Measurements from ENCODE around the gene ILF3.
"Not testable (repeated sequence)": the region's sequence is repeated elsewhere in the genome, so short reads cannot be mapped to it uniquely, and the experiment has no call there.

ILF3 gene

DNA sequence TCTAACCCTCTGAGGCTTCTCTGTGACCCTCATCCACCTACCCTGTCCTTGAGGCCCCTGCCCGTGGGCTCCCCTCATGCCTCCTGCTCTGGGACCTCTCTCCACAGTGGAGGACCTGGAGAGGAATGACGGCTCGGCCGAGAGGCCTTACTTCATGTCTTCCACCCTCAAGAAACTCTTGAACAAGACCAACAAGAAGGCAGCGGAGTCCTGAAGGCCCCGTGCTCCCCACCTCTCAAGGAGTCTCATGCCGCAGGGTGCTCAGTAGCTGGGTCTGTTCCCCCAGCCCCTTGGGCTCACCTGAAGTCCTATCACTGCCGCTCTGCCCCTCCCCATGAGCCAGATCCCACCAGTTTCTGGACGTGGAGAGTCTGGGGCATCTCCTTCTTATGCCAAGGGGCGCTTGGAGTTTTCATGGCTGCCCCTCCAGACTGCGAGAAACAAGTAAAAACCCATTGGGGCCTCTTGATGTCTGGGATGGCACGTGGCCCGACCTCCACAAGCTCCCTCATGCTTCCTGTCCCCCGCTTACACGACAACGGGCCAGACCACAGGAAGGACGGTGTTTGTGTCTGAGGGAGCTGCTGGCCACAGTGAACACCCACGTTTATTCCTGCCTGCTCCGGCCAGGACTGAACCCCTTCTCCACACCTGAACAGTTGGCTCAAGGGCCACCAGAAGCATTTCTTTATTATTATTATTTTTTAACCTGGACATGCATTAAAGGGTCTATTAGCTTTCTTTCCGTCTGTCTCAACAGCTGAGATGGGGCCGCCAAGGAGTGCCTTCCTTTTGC, 10.8 kb upstream of the ILF3 start:
- no peak for DNase-seq

DNA sequence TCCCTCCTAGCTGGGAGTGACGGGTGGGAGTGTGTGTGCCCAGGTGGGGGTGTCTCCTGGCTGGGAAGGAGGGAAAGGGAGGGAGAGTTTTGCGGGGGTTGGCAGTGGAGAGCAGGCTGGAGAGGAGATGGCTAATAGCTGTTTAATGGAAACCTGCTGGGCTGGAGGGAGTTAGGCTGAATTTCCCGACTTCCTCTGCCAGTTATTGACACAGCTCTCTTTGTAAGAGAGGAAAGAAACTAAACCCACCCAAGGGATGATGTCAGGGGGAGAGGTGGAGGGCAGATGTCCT, 10.2 kb upstream of the ILF3 start:
- no peak for DNase-seq

DNA sequence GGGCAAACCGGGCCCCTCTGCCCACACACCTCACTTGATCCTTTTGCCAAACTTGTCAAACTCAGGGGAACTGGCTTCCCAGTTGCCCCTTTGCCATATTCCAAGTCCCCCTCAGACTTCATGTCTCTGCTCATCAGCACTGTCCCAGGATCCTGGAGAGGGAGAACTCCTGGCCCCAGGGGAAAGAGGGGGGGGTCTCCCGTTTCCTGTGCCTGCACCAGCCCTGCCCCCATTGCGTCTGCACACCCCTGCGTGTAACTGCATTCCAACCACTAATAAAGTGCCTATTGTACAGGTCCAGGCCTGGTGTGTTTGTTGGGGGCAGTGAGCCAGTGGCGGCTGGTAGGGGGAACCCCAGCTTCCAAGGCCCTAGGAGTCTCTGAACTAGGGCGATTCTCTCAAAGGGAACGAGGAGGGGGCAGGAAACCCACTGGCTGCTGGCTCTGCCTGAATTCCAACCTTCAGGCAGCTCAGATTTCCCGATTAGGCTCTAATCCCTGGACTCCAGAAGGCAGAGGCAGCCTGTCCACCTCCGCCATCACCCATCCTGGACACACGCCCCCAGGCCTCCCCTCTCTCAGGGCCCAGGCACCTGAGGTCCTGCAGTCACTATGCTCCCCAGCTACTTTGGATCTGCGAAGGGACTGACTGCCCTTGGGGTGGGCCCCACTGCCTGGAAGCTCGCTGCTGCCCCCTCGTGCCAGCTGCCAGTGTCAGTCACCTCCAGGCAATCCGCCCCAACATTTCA, 9.7 kb upstream of the ILF3 start:
- DNase-seq = peak; percentile 71

DNA sequence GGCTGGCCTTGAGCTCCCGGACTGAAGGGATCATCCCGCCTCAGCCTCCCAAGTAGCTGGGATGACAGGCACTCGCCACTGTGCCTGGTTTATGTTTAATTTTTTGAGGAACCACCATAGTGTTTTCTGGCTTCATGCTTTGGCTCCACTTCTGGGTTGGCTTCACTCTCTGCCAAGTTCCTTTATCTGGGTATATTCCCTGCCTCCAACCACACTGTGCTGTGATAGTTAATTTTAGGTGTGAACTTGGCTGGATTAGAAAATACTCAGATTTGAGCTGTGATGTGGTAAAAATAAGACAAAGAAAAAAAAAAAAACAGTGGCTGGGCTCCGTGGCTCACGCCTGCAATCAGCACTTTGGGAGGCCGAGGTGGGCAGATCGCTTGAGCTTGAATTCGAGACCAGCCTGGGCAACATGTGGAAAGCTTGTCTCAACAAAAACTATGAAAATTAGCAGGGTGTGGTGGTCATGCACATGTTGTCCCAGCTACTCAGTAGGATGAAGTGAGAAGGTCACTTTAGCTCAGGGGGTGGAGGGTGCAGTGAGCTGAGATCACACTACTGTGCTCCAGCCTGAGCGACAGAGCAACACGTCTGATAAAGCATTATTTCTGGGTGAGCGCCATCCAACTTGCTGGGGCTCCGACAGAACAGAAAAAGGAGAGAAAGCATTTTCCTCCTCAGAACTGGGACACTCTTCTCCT, 7.5 kb upstream of the ILF3 start:
- no peak for DNase-seq

DNA sequence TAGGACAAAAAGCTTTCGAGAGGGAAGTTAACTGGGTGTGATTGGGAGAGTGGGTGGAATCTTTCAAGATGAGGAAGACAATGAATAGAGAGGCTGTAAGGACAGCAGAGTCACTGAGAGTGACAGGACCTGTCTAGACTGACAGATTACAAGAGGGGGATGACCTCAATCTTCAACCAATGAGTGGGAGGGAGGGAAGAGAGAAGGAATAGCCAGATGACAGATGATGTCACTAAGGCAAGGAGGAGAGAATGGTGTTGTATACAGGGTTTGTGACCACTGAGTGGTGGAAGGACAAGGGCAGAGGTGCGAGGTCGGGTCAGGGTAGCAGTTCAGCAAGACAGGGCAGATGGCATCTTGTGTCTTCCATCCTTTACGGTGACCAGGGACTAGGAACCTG, 5.8 kb upstream of the ILF3 start:
- no peak for DNase-seq

DNA sequence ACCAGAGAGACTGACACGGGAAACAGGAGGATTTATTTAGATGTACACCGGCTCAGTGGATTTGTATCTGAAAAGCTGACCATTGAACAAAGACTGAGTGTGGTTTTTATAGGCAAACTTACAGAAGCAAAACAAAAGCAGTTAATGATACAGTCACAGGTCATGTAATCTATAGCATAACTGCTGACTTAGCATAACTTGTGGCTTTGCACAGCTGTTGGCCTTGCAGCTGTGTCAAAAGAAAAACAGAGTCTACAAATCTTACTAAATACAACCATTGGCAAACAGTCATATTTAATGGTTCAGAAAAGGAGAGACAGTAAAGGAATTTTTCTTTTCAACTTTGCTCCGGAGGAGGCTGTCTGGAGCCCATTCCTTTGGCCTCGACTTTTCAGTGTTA, 2.3 kb upstream of the ILF3 start:
- DNase-seq = no peak

DNA sequence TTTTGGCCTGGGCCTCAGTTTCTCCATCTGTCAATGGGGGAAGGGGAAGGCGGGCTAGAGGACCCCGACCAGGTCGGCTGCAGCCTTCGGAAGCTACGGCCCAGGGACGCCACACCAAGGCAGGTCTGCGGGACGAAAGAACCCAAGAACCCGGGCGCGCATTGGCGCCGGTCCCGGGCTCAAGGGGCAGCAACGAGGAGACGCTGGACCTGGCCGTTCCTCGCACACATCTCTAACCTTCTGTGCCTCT, 739 bp upstream of the ILF3 start:
- no peak for DNase-seq

DNA sequence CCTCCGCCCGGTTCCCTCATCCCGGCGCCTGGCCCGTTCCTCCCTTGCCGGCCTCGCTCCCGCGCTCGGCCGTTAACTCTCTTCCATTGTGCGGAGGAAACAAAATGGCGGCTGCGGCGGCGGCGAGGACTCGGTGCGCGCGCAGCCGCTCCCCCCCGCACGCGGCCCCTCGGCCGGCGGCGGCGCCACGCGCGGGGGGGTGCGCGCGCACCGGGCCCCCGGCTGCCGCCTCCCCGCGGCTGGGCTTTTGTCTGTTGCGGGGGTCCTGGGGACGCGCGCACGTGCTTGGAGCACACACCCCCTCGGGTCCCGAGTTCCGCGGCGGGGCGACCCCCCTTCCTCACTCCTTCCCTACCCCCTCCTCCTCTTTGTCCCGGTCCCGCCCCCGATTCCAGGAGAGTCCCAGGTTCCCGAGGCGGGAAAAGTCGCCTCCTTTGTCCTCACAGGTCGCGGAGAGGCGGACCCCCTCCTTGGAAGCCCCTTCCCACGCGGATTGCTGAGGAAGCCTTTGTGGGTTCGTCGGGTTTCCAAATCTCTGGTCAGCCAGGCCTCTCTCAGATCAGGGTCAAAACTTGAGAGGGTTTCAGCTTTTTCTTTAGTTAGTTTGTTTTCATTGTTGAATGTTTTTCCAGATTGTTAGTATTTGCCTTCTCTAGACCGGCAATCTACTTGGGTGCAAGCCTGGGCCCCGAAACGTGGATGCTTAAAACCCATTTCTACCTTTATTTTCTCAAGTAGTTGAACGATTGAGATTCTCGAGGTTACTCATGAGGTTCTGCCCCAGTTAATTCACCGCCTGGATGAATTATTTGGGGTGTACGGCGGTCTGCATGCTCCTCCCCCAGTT, 687 bp downstream of the ILF3 start:
- peak; percentile 61 for DNase-seq

DNA sequence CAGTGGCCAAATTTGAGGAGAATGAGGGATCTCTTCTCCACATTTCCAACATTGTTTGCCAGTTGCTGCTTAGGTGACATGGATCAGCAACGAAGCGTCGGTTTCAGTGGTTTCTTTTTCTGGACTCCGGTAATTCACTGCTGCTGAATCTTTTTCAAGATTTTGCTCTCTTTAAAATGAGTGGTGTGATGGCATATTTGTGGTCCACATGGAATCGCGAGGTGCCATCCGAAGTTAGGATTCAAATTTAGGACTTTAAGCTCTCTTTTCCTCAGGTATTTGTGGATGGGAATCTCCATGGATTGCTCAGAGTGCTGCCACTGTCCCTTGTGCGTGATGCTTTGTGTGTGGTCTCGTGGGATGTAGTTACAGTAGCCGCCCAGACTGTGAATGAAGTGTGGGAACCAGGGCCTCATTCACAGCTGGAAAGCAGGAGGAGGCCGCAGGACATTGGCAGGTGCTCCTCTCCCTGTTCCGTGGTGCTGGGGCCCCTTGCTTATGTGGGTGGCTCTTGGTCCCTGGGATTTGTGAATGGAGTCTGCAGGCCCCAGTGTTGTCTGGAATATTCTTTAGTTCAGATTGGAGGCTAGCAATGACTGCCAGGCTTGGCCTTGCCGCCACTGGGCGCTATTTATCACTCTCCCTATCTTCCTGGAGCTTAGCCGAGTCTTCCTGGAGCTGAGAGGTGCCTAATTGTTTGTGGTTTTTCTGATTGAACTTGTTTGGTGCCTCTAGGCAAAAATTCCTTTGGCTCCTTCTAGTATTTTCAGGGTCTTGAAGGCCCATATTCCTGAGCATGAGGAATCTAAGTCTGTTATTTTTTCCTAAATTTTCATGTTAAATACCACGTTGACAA, 1.5 kb downstream of the ILF3 start:
- no peak for DNase-seq

DNA sequence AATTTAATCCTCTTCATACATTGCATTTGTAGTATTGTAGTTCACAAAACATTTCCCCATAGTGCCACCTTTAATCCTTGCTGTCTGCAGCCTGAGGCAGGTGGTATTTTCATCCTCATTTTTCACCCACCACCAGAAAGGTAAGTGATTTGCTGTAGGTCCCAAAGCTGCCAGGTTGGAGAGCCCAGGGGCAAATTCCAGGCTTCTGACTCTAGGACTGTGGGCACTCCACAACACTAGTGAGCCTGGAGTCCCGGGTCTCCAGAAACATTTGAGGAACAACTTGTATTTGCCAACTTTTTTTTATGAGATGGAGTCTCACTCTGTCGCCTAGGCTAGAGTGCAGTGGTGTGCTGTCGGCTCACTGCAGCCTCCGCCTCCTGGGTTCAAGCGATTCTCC, 6.2 kb downstream of the ILF3 start:
- no peak for DNase-seq

DNA sequence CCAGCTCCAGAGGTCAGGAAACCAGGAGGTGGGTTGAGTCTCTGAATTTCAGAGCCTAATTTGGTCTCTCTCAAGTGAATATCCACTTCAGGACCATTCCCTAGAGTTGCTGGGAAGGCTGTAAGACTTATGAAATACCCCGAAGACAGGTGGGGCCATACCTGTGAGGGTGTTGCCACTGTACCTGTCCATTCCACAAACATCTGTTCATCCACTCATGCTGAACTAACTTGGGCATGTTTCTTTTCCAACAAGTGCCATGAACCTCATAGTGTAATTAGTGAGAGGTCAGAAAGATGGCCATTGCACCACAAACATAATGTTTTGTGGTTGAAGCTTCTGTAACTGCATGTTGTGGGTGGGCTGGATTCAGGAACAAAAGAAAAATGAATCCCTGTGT, 7.8 kb downstream of the ILF3 start:
- DNase-seq = no peak

DNA sequence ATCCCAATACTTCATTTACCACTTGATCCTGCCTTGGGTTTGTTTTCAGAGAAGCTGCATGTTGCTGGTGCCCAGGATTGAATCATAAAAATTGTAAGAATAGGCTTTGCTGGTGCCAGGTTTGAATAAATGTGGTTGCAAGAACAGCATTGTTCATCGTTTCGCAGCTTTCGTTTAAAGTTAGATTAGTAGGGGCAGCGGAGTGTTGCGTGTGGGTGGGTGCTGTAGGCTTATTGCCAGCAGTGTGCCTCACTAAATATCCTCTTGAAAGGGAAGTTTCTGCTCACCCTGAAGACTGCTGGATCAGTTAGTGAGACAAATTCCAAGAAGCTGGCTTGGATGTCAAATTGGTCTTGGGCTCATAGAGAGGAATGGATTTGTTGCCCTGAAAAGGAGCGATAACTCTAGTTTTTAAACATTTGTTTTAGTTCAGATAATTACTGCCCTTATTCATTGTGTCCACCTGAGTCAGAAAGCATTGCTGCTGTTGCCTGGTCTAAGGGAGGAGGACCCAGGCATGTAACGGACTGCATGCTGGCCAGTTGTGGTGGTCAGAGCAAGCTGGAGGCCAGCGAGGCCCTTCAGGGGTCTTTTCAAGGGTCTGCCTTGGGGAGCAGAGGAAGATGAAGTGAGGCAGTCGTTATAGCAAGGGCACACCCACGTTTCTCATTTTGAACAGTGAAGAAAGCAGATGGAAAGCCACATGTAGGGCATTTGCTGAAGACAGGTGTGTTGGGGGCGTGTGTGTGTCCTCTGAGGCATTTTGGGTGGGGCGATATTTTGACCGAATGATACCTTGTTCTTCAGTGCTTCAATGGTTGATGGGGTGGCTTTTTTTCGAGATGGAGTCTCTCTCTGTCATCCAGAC, 8.5 kb downstream of the ILF3 start:
- DNase-seq = no peak

DNA sequence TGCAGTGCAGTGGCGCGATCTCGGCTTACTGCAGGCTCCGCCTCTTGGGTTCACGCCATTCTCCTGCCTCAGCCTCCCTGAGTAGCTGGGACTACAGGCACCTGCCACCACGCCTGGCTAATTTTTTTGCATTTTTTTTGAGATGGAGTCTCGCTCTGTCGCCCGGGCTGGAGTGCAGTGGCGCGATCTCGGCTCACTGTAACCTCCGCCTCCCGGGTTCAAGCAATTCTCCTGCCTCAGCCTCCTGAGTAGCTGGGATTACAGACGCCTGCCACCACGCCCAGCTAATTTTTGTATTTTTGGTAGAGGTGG, 9.1 kb downstream of the ILF3 start:
- not testable (repeated sequence) for DNase-seq

DNA sequence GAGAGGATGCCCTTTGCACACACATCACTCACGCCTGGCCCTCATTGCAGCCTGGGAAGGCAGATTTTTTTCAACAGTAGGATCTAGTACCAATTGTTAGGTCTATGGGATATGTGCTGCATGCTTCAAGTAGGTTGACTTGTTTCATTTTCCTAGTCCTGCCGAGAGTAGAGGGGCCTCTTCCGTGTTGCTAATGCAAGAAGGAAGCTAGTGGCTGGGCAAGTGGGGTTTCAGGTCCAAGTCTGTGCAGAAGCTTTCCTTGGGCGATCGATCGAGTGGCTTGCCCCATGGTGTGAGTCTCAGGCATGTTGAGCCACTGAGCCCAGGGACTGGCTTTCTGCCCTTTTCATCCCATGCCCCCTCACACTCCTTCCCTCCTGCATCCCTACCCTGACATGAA, 13.7 kb downstream of the ILF3 start:
- no peak for DNase-seq

DNA sequence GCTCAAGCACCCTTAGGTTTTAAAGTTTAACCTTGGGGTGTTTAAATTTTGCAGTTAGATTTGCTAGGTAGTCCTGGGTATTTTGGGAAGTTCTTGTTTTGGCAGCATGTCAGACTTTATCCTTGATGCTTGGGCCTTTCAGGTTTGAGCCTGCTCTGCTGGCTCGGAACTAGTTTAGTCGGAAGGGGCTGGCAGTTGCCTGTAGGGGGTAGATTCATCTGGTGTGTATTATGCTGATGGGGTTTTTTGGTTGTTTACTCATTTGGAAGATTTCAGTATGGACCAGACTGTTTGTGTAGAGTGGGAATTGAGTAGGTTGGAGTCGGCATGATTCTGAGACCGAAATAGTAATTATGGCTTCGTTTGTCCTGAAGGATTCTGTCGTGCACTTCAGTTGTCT, 15.1 kb downstream of the ILF3 start:
- DNase-seq = no peak

DNA sequence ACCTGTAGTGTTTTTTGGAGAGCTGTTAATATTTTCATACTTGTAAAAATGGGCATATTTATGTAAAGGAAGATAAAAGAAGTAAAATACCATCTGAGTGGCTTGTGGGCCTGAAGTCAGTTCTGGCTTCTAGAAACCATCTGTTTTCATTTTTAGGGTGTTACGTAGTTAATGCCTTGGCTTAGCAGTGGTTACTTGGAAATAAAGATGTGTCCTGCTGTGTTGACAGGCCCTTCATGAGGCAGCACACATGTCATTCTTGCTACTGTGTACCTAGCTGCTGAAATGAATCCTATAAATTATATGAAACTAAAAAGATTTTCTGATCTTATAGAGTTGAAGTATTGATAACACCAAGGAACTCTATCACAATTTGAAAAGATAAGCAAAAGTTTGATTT, 16.0 kb downstream of the ILF3 start:
- DNase-seq = no peak

DNA sequence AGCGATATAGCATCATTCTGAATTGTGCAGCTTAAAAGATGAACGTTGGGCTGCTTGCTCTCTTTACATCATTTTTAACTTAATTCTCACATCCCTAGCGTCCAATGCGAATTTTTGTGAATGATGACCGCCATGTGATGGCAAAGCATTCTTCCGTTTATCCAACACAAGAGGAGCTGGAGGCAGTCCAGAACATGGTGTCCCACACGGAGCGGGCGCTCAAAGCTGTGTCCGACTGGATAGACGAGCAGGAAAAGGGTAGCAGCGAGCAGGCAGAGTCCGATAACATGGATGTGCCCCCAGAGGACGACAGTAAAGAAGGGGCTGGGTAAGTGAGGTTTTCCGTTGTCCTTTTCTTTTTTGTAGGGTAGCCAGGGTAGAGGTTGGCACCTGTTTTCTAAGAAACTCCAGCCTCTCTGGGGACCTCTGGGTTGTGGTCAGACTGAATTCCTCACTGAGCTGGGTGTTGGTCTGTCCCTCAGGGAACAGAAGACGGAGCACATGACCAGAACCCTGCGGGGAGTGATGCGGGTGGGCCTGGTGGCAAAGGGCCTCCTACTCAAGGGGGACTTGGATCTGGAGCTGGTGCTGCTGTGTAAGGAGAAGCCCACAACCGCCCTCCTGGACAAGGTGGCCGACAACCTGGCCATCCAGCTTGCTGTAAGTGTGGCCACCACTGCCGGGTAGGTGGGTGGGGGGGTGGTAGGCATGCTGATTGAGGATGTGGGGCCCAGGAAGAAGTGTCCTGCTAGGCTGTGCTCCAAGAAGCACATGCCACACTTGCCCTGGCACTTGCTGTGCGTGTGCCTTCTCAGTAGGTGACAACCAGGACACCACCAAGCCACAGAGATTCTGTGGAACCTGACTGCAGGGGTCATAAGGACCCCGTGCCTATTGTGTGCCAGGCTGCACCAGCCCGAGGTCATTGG, 17.0 kb downstream of the ILF3 start:
- DNase-seq = no peak

DNA sequence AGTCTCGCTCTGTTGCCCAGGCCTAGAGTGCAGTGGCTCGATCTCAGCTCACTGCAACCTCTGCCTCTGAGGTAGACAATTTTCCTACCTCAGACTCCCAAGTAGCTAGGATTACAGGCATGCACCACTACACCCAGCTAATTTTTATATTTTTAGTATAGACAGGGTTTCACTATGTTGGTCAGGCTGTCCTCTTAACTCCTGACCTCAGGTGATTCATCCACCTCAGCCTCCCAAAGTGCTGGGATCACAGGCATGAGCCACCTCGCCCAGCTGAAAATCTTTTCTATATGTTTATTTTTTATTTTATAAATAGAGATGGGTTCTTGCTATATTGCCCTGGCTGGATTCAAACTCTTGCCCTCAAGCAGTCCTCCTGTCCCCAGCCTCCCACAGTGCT, 17.8 kb downstream of the ILF3 start:
- not testable (repeated sequence) for DNase-seq

DNA sequence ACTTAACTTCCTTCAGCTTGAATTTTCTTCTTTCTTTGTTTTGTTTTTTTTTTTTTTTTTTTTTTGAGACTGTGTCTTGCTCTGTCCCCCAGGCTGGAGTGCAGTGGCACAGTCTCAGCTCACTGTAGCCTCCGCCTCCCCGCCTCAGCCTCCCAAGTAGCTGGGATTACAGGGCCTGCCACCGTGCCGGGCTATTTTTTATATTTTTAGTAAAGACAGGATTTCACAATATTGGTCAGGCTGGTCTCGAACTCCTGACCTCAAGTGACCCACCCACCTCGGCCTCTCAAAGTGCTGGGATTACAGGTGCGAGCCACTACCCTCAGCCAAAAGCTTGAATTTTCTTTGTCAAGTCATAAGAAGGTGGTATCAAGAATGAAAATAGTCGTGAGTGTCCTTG, 21.1 kb downstream of the ILF3 start:
- not testable (repeated sequence) for DNase-seq

DNA sequence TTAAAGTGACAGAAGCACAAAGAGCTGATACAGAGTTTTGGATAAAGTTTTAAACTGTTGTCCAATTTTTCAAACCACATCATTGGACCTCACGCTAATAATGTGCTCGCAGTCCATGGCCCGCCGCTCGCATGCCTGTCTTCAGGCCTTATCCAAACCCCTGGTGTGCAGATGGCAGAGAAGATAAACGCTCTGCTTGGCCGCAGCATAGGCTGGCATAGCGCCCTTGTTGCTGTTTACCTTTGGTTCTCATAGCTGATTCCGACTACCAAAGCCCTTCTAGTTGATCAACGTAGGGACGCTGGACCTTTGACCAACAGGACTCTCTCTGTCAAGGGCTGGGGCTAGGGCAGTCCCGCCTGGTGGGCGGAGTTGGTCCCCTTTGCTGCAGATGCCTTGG, 23.6 kb downstream of the ILF3 start:
- DNase-seq = no peak

DNA sequence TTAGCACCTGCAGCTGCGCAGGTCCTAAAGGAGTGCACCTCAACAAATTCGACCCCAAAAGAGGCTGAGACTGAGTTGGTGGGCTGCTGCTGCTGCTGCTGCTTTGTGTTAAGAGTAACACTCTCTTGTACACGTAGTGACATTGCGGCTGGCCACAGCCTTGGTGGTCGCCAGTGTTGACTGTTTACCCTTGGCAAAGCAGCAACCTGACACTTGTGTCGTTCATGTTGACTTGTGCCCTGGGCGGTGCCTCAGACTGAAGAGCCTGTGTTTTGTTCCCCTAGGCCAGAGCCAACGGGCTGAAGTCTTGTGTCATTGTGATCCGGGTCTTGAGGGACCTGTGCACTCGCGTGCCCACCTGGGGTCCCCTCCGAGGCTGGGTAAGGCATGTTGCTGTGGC, 24.7 kb downstream of the ILF3 start:
- no peak for DNase-seq
